Thyroid gland (tissue), 4 donors: Measurements from ENCODE around the gene MYO15A.

Source experiments
- CTCF ChIP-seq, 6 experiments: fragments of 200-600 bp in 3 of 6; fragments of 450-650 bp in 3 of 6; sonication (generic) in 3 of 6; IDR thresholded peaks; one replicate each; pipeline ENCODE4 v1.5.1; 2016 to 2019; ENCODE audit warnings: antibody characterized with exemption in 6 of 6, mild to moderate bottlenecking in 2 of 6, inconsistent platforms in 1 of 6, moderate library complexity in 1 of 6
- POLR2A ChIP-seq, 2 donors: fragments of 450-650 bp; IDR thresholded peaks; one replicate each; pipeline ENCODE4 v1.6.1; 2017; ENCODE audit warnings: antibody characterized with exemption in 2 of 2, mild to moderate bottlenecking in 2 of 2, moderate library complexity in 1 of 2

GRCh38 chr17:18132711-18133110 is 24.2 kb downstream of the MYO15A start:
- no peak for TF ChIP-seq CTCF (IDR thresholded peaks at IDR 0.05)
- no peak for TF ChIP-seq POLR2A (IDR thresholded peaks at IDR 0.05)
